HUDEP-2 (cell line): ENCODE measurements around the gene SLC44A4.
A peak's percentile ranks its signal among the peaks of the same experiment; 100 is the strongest.
"Not testable (repeated sequence)": the region's sequence is repeated elsewhere in the genome, so short reads cannot be mapped to it uniquely, and the experiment has no call there.

Source experiments
- DNase-seq, 76 experiments: peaks; one replicate each; lab custom pipeline; 2025; ENCODE audit not compliant: unreplicated experiment in 76 of 76; lab: John Stamatoyannopoulos, UW

Gene SLC44A4

GRCh38 chr6:31861919-31862343 is 16.9 kb downstream of the SLC44A4 start:
- DNase-seq = no peak

GRCh38 chr6:31861150-31861549 is 17.6 kb downstream of the SLC44A4 start:
- DNase-seq = no peak

- DNase-seq = no peak
Observed at GRCh38 chr6:31860349-31860748, 18.4 kb downstream of the SLC44A4 start.

- no peak for DNase-seq
Observed at GRCh38 chr6:31859923-31860322, 18.9 kb downstream of the SLC44A4 start.

GRCh38 chr6:31858707-31859106 is 20.1 kb downstream of the SLC44A4 start:
- DNase-seq = no peak

- DNase-seq = not testable (repeated sequence)
Observed at GRCh38 chr6:31857774-31858173, 21.0 kb downstream of the SLC44A4 start.

GRCh38 chr6:31851980-31852718 is 26.6 kb downstream of the SLC44A4 start:
- DNase-seq = not testable (repeated sequence)

GRCh38 chr6:31851485-31851832 is 27.3 kb downstream of the SLC44A4 start:
- DNase-seq = no peak

GRCh38 chr6:31850765-31851484 is 27.9 kb downstream of the SLC44A4 start:
- DNase-seq = no peak

- no peak for DNase-seq
Observed at GRCh38 chr6:31847276-31847978, 31.4 kb downstream of the SLC44A4 start.

- no peak for DNase-seq
Observed at GRCh38 chr6:31844507-31844906, 34.3 kb downstream of the SLC44A4 start.

GRCh38 chr6:31842053-31842452 is 36.7 kb downstream of the SLC44A4 start:
- no peak for DNase-seq

GRCh38 chr6:31839779-31840126 is 39.0 kb downstream of the SLC44A4 start:
- DNase-seq = not testable (repeated sequence)

GRCh38 chr6:31838968-31839367 is 39.8 kb downstream of the SLC44A4 start:
- DNase-seq = no peak

GRCh38 chr6:31838114-31838553 is 40.7 kb downstream of the SLC44A4 start:
- not testable (repeated sequence) for DNase-seq

GRCh38 chr6:31837369-31838113 is 41.3 kb downstream of the SLC44A4 start:
- DNase-seq = peak in 2 of 76 experiments; percentile 24 to 30

GRCh38 chr6:31836474-31837368 is 42.1 kb downstream of the SLC44A4 start:
- peak in 7 of 76 experiments; percentile 25 to 38 (median 34) for DNase-seq

GRCh38 chr6:31836047-31836473 is 42.7 kb downstream of the SLC44A4 start:
- DNase-seq = peak in 1 of 76 experiments; percentile 20

GRCh38 chr6:31834367-31835250 is 44.2 kb downstream of the SLC44A4 start:
- peak in 73 of 76 experiments; percentile 35 to 98 (median 85) for DNase-seq
